GM12865 (cell line): Measurements from ENCODE around the gene IL37.
A peak's percentile ranks its signal among the peaks of the same experiment; 100 is the strongest.

Experiments used
- DNase-seq: peaks from one replicate; pipeline ENCODE4 v3.0.0; 2010; ENCODE audit warnings: low read depth
- H3K4me3 ChIP-seq: 2 replicates; pipeline ENCODE4 v1.5.1; 2011; ENCODE audit warnings: mild to moderate bottlenecking, low read depth, low read length, control low read depth
- CTCF ChIP-seq: IDR thresholded peaks from 2 replicates; pipeline ENCODE4 v1.5.1; 2011; ENCODE audit warnings: low read length, control low read depth, low read depth, inconsistent platforms; ENCODE audit not compliant: insufficient read depth; ENCODE audit errors: missing control alignments

IL37 gene

GRCh38 chr2:112944971-112945370 is 34.0 kb downstream of the IL37 start:
- TF ChIP-seq CTCF = no peak
- no peak for DNase-seq
- no peak overlapping the region for H3K4me3 ChIP-seq

- no peak for TF ChIP-seq CTCF
- DNase-seq = no peak
These were observed 35.1 kb downstream of the IL37 start for GRCh38 chr2:112946086-112946485.

GRCh38 chr2:112947374-112947773 is 36.4 kb downstream of the IL37 start:
- H3K4me3 ChIP-seq = no peak overlapping the region
- DNase-seq = no peak
- no peak for TF ChIP-seq CTCF

More at GRCh38 chr2:112946086-112946485, 35.1 kb downstream of the IL37 start:
- H3K4me3 ChIP-seq = no peak overlapping the region

- no peak for TF ChIP-seq CTCF
- no peak overlapping the region for H3K4me3 ChIP-seq
- DNase-seq = no peak
These were observed 38.5 kb downstream of the IL37 start for GRCh38 chr2:112949456-112949855.

- H3K4me3 ChIP-seq = no peak overlapping the region
- no peak for DNase-seq
- no peak for TF ChIP-seq CTCF
These were observed 43.4 kb downstream of the IL37 start for GRCh38 chr2:112954364-112954763.

- TF ChIP-seq CTCF = no peak
- no peak for DNase-seq
These were observed 46.5 kb downstream of the IL37 start for GRCh38 chr2:112957511-112957910.

GRCh38 chr2:112958428-112959108 is 47.6 kb downstream of the IL37 start:
- TF ChIP-seq CTCF = peak; percentile 90
- peak; percentile 68 for DNase-seq
- no peak overlapping the region for H3K4me3 ChIP-seq

More at GRCh38 chr2:112957511-112957910, 46.5 kb downstream of the IL37 start:
- H3K4me3 ChIP-seq = no peak overlapping the region
